Glutamatergic neuron (in vitro differentiated cells): ENCODE results near the gene CLCA4. TPM values are rescaled to one million over a fixed set of nuclear protein-coding genes. Genes with fewer than 3 reads are reported as not detected.

Experiments
- DNase-seq: peaks from one replicate; pipeline ENCODE4 v3.0.0; 2022
- H3K27ac Mint-ChIP-seq: one replicate; pipeline ENCODE4 v1.8.0; 2020; ENCODE audit warnings: mild to moderate bottlenecking, mixed read lengths, inconsistent platforms; ENCODE audit not compliant: unreplicated experiment
- H3K27me3 Mint-ChIP-seq: one replicate; pipeline ENCODE4 v1.8.0; 2020; ENCODE audit warnings: mild to moderate bottlenecking, moderate library complexity, mixed read lengths, inconsistent platforms; ENCODE audit not compliant: unreplicated experiment
- H3K36me3 Mint-ChIP-seq: one replicate; pipeline ENCODE4 v1.8.0; 2020; ENCODE audit warnings: mild to moderate bottlenecking, mixed read lengths, inconsistent platforms; ENCODE audit not compliant: unreplicated experiment
- H3K4me1 Mint-ChIP-seq: one replicate; pipeline ENCODE4 v1.8.0; 2020; ENCODE audit warnings: mild to moderate bottlenecking, low read depth, mixed read lengths, inconsistent platforms; ENCODE audit not compliant: unreplicated experiment
- H3K4me3 Mint-ChIP-seq: one replicate; pipeline ENCODE4 v1.8.0; 2020; ENCODE audit warnings: mild to moderate bottlenecking, mixed read lengths, inconsistent platforms; ENCODE audit not compliant: unreplicated experiment
- H3K9me3 Mint-ChIP-seq: one replicate; pipeline ENCODE4 v1.8.0; 2020; ENCODE audit warnings: mild to moderate bottlenecking, moderate library complexity, mixed read lengths, inconsistent platforms; ENCODE audit not compliant: unreplicated experiment
- CTCF ChIP-seq: fragments of 200-600 bp; sonication (generic); IDR thresholded peaks from one replicate; pipeline ENCODE4 v1.5.0; 2021; ENCODE audit not compliant: partially characterized antibody, unreplicated experiment
- total RNA-seq: library from RNA; stranded (reverse); fragmentation: NEBNext Ultra II Directional; extraction: Animal tissue kit (Norgen Biotek cat#: 25700); gene quantifications from one replicate; pipeline ENCODE4 v1.2.1, GENCODE V29; 2021; ENCODE audit not compliant: unreplicated experiment

Gene CLCA4
- total RNA-seq, 1 donor from 2014 or later, result not detected

- no peak for DNase-seq
- TF ChIP-seq CTCF, result no peak
- Mint-ChIP-seq H3K36me3 (no peaks in the 10 kb centered on the region), H3K9me3 (no peaks in the 10 kb centered on the region), H3K27me3 (no peaks in the 10 kb centered on the region), H3K4me3 (no peak overlapping the region), H3K27ac (no peak overlapping the region), H3K4me1 (no peaks in the 10 kb centered on the region)
Observed at GRCh38 chr1:86530211-86530845, 16.6 kb upstream of the CLCA4 start.

DNA sequence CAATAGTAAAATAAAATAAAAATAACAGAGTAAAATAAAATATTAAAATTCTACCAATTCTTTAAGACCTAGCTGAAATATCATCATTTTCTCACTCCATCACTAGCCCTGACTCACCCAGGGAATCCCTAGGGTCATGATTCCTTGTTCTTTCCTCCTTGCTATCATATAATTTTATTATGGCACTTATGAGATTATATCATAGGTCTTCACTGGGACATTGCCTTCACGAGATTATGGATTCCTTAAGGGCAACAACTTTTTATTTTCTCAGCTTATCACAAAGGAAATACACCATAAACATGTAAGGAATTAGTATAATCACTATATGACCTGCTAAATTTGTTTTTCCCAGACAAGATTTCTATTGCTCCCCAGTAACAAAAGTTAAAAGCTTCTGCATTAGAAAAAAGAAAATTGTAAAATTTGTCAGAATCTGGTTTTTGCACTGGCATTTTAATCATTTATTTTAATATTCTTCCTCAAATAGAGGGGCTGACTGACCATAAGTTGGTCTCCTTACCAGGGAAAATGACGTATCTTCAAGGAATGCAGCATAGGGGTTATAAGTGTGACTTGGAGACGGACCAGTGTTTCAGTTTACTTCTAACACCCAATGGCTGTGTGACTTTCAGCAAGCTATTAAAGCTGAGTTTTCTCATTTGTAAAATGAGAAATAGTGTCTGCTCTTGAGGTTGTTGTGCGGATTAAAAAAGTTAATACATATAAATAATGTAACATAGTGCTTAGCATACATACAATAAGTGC, 8.8 kb upstream of the CLCA4 start:
- Mint-ChIP-seq H3K9me3 (no peaks in the 10 kb centered on the region), H3K27me3 (no peaks in the 10 kb centered on the region), H3K4me1 (peaks cover 4% of the 10 kb centered on the region), H3K4me3 (no peak overlapping the region), H3K36me3 (no peaks in the 10 kb centered on the region), H3K27ac (no peak overlapping the region)
- TF ChIP-seq CTCF, result no peak
- DNase-seq, result no peak

- TF ChIP-seq CTCF, result no peak
- no peaks in the 10 kb centered on the region for H3K27me3 Mint-ChIP-seq
- no peaks in the 10 kb centered on the region for H3K36me3 Mint-ChIP-seq
- no peak for DNase-seq
- H3K9me3 Mint-ChIP-seq, result no peaks in the 10 kb centered on the region
- H3K27ac Mint-ChIP-seq, result no peak overlapping the region
- peaks cover 4% of the 10 kb centered on the region for H3K4me1 Mint-ChIP-seq
- H3K4me3 Mint-ChIP-seq, result no peak overlapping the region
Observed at GRCh38 chr1:86538775-86539174, 8.1 kb upstream of the CLCA4 start.

GRCh38 chr1:86541859-86542258, 5.0 kb upstream of the CLCA4 start:
- Mint-ChIP-seq H3K36me3 (no peaks in the 10 kb centered on the region), H3K9me3 (no peaks in the 10 kb centered on the region), H3K27me3 (no peaks in the 10 kb centered on the region), H3K4me1 (peaks cover 4% of the 10 kb centered on the region), H3K27ac (no peak overlapping the region), H3K4me3 (no peak overlapping the region)
- TF ChIP-seq CTCF, result no peak
- DNase-seq, result no peak

DNA sequence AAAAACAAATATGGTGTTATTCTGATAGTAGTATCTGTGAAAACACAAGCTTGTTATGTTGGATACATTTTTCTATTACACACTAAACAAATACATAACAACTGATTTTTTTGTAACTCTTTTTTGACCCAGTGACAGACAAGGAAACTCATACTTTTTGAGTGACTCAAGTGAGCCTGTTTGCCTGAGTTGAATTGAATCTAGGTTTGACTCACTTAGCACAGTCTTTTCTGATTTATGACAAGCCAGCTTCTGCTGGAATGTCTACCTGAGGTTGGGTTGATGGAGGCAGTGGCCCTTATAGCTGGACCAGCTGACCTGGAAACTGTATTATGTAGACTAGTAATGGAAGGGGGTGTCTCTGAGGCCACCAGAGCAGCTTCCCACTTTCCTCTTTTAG, 4.2 kb upstream of the CLCA4 start:
- no peak for TF ChIP-seq CTCF
- no peak overlapping the region for H3K27ac Mint-ChIP-seq
- no peaks in the 10 kb centered on the region for H3K36me3 Mint-ChIP-seq
- no peak for DNase-seq
- no peaks in the 10 kb centered on the region for H3K27me3 Mint-ChIP-seq
- H3K4me3 Mint-ChIP-seq, result no peak overlapping the region
- H3K9me3 Mint-ChIP-seq, result no peaks in the 10 kb centered on the region
- H3K4me1 Mint-ChIP-seq, result peaks cover 4% of the 10 kb centered on the region
